ENCODE results near the gene NUP214.

DNA sequence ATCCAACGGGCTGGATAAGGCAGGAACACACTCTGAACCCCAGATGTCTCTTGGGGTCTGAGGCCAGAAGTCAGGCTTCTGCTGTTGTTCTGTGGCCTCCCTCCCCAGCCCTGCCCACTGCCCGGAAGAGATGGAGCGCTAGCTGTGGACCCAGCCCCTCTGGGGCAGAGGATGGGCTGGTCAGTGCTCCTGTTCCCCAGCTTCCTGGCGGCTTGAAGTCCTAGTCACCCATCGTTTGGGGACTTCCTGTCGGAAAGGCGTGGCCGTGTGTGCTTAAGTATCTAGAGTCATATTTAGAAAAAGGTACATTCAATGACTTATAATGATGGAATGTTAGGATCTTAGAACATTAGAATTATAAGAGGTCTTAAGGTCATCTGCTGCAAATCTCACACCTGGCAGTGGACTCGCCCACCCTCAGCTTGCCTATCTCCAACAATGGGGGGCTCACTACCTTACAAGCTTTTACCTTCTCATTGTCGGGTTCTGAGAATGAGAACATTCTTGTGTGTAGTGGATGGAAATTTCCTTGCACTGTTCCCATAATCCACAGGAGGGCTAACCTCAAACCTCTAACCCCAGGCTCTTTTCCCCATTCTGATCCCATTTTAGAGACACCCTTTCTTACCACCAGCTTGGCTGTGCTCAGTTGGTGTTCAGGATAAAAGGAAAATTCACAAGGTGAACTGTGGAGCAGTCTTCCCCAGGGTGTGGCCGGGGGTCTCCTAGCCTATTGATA, 42.4 kb upstream of the NUP214 start:
- TF ChIP-seq, protein P1, sequence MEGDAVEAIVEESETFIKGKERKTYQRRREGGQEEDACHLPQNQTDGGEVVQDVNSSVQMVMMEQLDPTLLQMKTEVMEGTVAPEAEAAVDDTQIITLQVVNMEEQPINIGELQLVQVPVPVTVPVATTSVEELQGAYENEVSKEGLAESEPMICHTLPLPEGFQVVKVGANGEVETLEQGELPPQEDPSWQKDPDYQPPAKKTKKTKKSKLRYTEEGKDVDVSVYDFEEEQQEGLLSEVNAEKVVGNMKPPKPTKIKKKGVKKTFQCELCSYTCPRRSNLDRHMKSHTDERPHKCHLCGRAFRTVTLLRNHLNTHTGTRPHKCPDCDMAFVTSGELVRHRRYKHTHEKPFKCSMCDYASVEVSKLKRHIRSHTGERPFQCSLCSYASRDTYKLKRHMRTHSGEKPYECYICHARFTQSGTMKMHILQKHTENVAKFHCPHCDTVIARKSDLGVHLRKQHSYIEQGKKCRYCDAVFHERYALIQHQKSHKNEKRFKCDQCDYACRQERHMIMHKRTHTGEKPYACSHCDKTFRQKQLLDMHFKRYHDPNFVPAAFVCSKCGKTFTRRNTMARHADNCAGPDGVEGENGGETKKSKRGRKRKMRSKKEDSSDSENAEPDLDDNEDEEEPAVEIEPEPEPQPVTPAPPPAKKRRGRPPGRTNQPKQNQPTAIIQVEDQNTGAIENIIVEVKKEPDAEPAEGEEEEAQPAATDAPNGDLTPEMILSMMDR (IDR thresholded peaks at IDR 0.05; ENCODE audit: insufficient read depth, low read length, poor library complexity, severe bottlenecking) = no peak
- no peak for TF ChIP-seq EZH2phosphoT487 (conservative IDR thresholded peaks at IDR 0.05; ENCODE audit: low read length)

Measured in SU-DHL-6 (cell line).